ENCODE measurements around the gene MTMR1.

Gene MTMR1

GRCh38 chrX:150731795-150732194 lies 38.6 kb downstream of the MTMR1 start:
- no peak overlapping the region for H3K4me3 Mint-ChIP-seq
- no peak overlapping the region for H3K27ac Mint-ChIP-seq
- no peak for TF ChIP-seq CTCF (IDR thresholded peaks at IDR 0.05)
- H3K4me1 Mint-ChIP-seq = no peaks in the 10 kb centered on the region
- peaks cover 30% of the 10 kb centered on the region for H3K9me3 Mint-ChIP-seq
- DNase-seq = no peak
- H3K36me3 Mint-ChIP-seq (ENCODE audit: low read depth) = peaks cover 61% of the 10 kb centered on the region
- H3K27me3 Mint-ChIP-seq (ENCODE audit: low read depth, poor library complexity) = peaks cover 4% of the 10 kb centered on the region

GRCh38 chrX:150736475-150736874 lies 43.3 kb downstream of the MTMR1 start:
- no peaks in the 10 kb centered on the region for H3K27me3 Mint-ChIP-seq (ENCODE audit: low read depth, poor library complexity)
- DNase-seq = no peak
- peaks cover 46% of the 10 kb centered on the region for H3K9me3 Mint-ChIP-seq
- H3K36me3 Mint-ChIP-seq (ENCODE audit: low read depth) = peaks cover 78% of the 10 kb centered on the region
- no peak overlapping the region for H3K27ac Mint-ChIP-seq
- no peak overlapping the region for H3K4me3 Mint-ChIP-seq
- H3K4me1 Mint-ChIP-seq = peaks cover 9% of the 10 kb centered on the region
- TF ChIP-seq CTCF (IDR thresholded peaks at IDR 0.05) = no peak

- Mint-ChIP-seq H3K27me3 (ENCODE audit: low read depth, poor library complexity) (no peaks in the 10 kb centered on the region), H3K27ac (no peak overlapping the region), H3K9me3 (peaks cover 43% of the 10 kb centered on the region)
These were observed 58.9 kb downstream of the MTMR1 start for GRCh38 chrX:150752124-150752523.

GRCh38 chrX:150753357-150753756 lies 60.2 kb downstream of the MTMR1 start:
- H3K36me3 Mint-ChIP-seq (ENCODE audit: low read depth) = peaks cover 42% of the 10 kb centered on the region
- H3K27ac Mint-ChIP-seq = no peak overlapping the region
- no peak for TF ChIP-seq CTCF (IDR thresholded peaks at IDR 0.05)
- no peak overlapping the region for H3K4me3 Mint-ChIP-seq
- H3K27me3 Mint-ChIP-seq (ENCODE audit: low read depth, poor library complexity) = no peaks in the 10 kb centered on the region
- H3K4me1 Mint-ChIP-seq = no peaks in the 10 kb centered on the region
- H3K9me3 Mint-ChIP-seq = peaks cover 55% of the 10 kb centered on the region
- DNase-seq = no peak

More at GRCh38 chrX:150752124-150752523, 58.9 kb downstream of the MTMR1 start:
- Mint-ChIP-seq H3K4me1 (no peaks in the 10 kb centered on the region), H3K36me3 (ENCODE audit: low read depth) (peaks cover 31% of the 10 kb centered on the region), H3K4me3 (no peak overlapping the region)
- TF ChIP-seq CTCF (IDR thresholded peaks at IDR 0.05) = no peak
- no peak for DNase-seq

GRCh38 chrX:150753968-150754367 lies 60.8 kb downstream of the MTMR1 start:
- Mint-ChIP-seq H3K4me1 (no peaks in the 10 kb centered on the region), H3K27ac (no peak overlapping the region), H3K36me3 (ENCODE audit: low read depth) (peaks cover 48% of the 10 kb centered on the region), H3K27me3 (ENCODE audit: low read depth, poor library complexity) (no peaks in the 10 kb centered on the region), H3K4me3 (no peak overlapping the region), H3K9me3 (peaks cover 61% of the 10 kb centered on the region)
- no peak for DNase-seq
- no peak for TF ChIP-seq CTCF (IDR thresholded peaks at IDR 0.05)

- H3K36me3 Mint-ChIP-seq (ENCODE audit: low read depth) = peaks cover 47% of the 10 kb centered on the region
- H3K27ac Mint-ChIP-seq = peak overlapping the region; percentile 31
- no peak for DNase-seq
- peaks cover 6% of the 10 kb centered on the region for H3K27me3 Mint-ChIP-seq (ENCODE audit: low read depth, poor library complexity)
- TF ChIP-seq CTCF (IDR thresholded peaks at IDR 0.05) = no peak
- H3K4me1 Mint-ChIP-seq = no peaks in the 10 kb centered on the region
- H3K4me3 Mint-ChIP-seq = no peak overlapping the region
- H3K9me3 Mint-ChIP-seq = peaks cover 47% of the 10 kb centered on the region
These were observed 64.2 kb downstream of the MTMR1 start for GRCh38 chrX:150757371-150757770.

All from nephron progenitor cell (in vitro differentiated cells).